Endothelial cell of umbilical vein (primary cell): ENCODE data around the gene KRT12. TPM values are rescaled to one million over a fixed set of nuclear protein-coding genes. Genes with fewer than 3 reads are reported as not detected.

ENCODE experiments used
- BruUV-seq: library from RNA; stranded (reverse); fragments of 400-500 nt; replicated peaks from 2 replicates; lab custom pipeline; 2021; lab: Mats Ljungman, UMichigan
- CTCF ChIA-PET: fragments of 300-600, 350-600 bp; sonication (Branson Sonifier 250); formaldehyde crosslinking; loops from one replicate; lab custom pipeline; 2021; ENCODE audit warnings: antibody characterized with exemption, inconsistent platforms; lab: Charles Lee
- POLR2A ChIA-PET: fragments of 300-600, 350-600 bp; sonication (Branson Sonifier 250); formaldehyde crosslinking; loops from one replicate; lab custom pipeline; 2021; ENCODE audit warnings: antibody characterized with exemption, inconsistent platforms; lab: Charles Lee
- DNase-seq: peaks from one replicate; pipeline ENCODE4 v3.0.0-alpha.2; 2011; ENCODE audit warnings: low read depth, low spot score
- FAIRE-seq: peaks from 2 replicates; lab custom pipeline; 2011; peaks lifted over from hg19 to GRCh38; lab: Jason Lieb, UNC
- H2AFZ ChIP-seq: 2 replicates; pipeline ENCODE4 v1.6.0; 2012; ENCODE audit warnings: low read depth, low read length, control low read depth, inconsistent platforms
- H3K27ac ChIP-seq: 2 replicates; pipeline ENCODE4 v1.5.1; 2011; ENCODE audit warnings: low read depth, mild to moderate bottlenecking, control low read depth, low read length, moderate library complexity; ENCODE audit not compliant: insufficient read depth
- H3K27me3 ChIP-seq, 2 experiments: 2 replicates each; pipeline versions ENCODE4 v1.6.0 to v1.6.1; 2011; ENCODE audit warnings: low read length in 2 of 2, mixed read lengths in 1 of 2; ENCODE audit not compliant: control insufficient read depth in 2 of 2, insufficient read depth in 2 of 2
- H3K36me3 ChIP-seq, 2 experiments: 2 replicates in 1 of 2; 3 replicates in 1 of 2; pipeline ENCODE4 v1.5.1; 2011; ENCODE audit warnings: low read length in 2 of 2, mild to moderate bottlenecking in 1 of 2, moderate library complexity in 1 of 2; ENCODE audit not compliant: control insufficient read depth in 2 of 2, insufficient read depth in 2 of 2; ENCODE audit errors: extremely low read depth in 1 of 2
- H3K4me1 ChIP-seq: 3 replicates; pipeline ENCODE4 v1.5.1; 2011; ENCODE audit warnings: mild to moderate bottlenecking, low read length; ENCODE audit not compliant: control insufficient read depth, insufficient read depth; ENCODE audit errors: extremely low read depth
- H3K4me2 ChIP-seq: 2 replicates; pipeline ENCODE4 v1.6.1; 2011; ENCODE audit warnings: low read length, control low read depth, mixed read lengths; ENCODE audit not compliant: insufficient read depth
- H3K4me3 ChIP-seq, 3 experiments: fragments of 200-600 bp in 1 of 3; sonication (generic), shearing (Covaris generic) in 1 of 3; replicated peaks in 1 of 3; 2 replicates each; pipeline ENCODE4 v1.5.1; 2011 to 2016; ENCODE audit warnings: control low read depth in 3 of 3, low read length in 3 of 3, mild to moderate bottlenecking in 2 of 3, inconsistent platforms in 1 of 3, low read depth in 1 of 3, moderate library complexity in 1 of 3; ENCODE audit not compliant: insufficient read depth in 1 of 3
- H3K79me2 ChIP-seq: 2 replicates; pipeline ENCODE4 v1.6.0; 2012; ENCODE audit warnings: low read length, inconsistent platforms; ENCODE audit not compliant: control insufficient read depth, insufficient read depth
- H3K9ac ChIP-seq: replicated peaks from 2 replicates; pipeline ENCODE3; 2011; ENCODE audit warnings: low read length, control low read depth; ENCODE audit not compliant: insufficient read depth; ENCODE audit errors: extremely low read depth
- H3K9me1 ChIP-seq: replicated peaks from 3 replicates; pipeline ENCODE4 v1.6.0; 2011; ENCODE audit warnings: mild to moderate bottlenecking, low read length; ENCODE audit not compliant: control insufficient read depth, insufficient read depth; ENCODE audit errors: extremely low read depth
- H3K9me3 ChIP-seq: replicated peaks from 2 replicates; pipeline ENCODE4 v1.5.1; 2012; ENCODE audit warnings: low read length, inconsistent platforms; ENCODE audit not compliant: control insufficient read depth, insufficient read depth
- H4K20me1 ChIP-seq: replicated peaks from 2 replicates; pipeline ENCODE3; 2011; ENCODE audit warnings: mild to moderate bottlenecking, low read length; ENCODE audit not compliant: control insufficient read depth, insufficient read depth; ENCODE audit errors: extremely low read depth
- CTCF ChIP-seq, 2 donors: IDR thresholded peaks; 1 replicate in 1 of 2; 2 replicates in 1 of 2; pipeline ENCODE4 v1.5.1; 2011; ENCODE audit warnings: low read length in 2 of 2, mild to moderate bottlenecking in 2 of 2, moderate library complexity in 2 of 2, control low read depth in 1 of 2, inconsistent platforms in 1 of 2, low read depth in 1 of 2; ENCODE audit not compliant: insufficient read depth in 1 of 2; ENCODE audit errors: extremely low read depth in 1 of 2
- EZH2 ChIP-seq: IDR thresholded peaks from 2 replicates; pipeline ENCODE4 v1.6.1; 2012; ENCODE audit warnings: borderline replicate concordance, low read depth, mild to moderate bottlenecking, moderate library complexity, low read length, inconsistent platforms; ENCODE audit not compliant: severe bottlenecking
- FOS ChIP-seq: IDR thresholded peaks from 2 replicates; pipeline ENCODE4 v1.6.1; 2011; ENCODE audit warnings: mild to moderate bottlenecking, low read length, moderate library complexity, borderline replicate concordance; ENCODE audit not compliant: insufficient read depth
- GATA2 ChIP-seq: IDR thresholded peaks from 2 replicates; pipeline ENCODE4 v1.7.0; 2011; ENCODE audit warnings: low read depth, mild to moderate bottlenecking, moderate library complexity, mixed read lengths, low read length; ENCODE audit not compliant: insufficient read length, insufficient read depth
- JUN ChIP-seq: IDR thresholded peaks from 2 replicates; pipeline ENCODE4 v1.6.1; 2011; ENCODE audit warnings: borderline replicate concordance, low read depth; ENCODE audit not compliant: insufficient read length, insufficient read depth
- MYC ChIP-seq: IDR thresholded peaks from one replicate; pipeline ENCODE4 v1.6.1; 2011; ENCODE audit warnings: mild to moderate bottlenecking, low read depth, low read length
- POLR2A ChIP-seq: IDR thresholded peaks from 2 replicates; pipeline ENCODE4 v1.6.1; 2012; ENCODE audit warnings: low read depth, mild to moderate bottlenecking, control low read depth, low read length
- POLR2AphosphoS5 ChIP-seq: IDR thresholded peaks from 2 replicates; pipeline ENCODE4 v1.6.1; 2012; ENCODE audit warnings: low read depth, mild to moderate bottlenecking, control low read depth, low read length, moderate library complexity; ENCODE audit not compliant: insufficient read depth
- dilution Hi-C: fragments of 300-500 bp; cut with MboI; formaldehyde crosslinking; loops from one replicate; pipeline ENCODE4 v1.15.0; 2019; ENCODE audit warnings: low sequenced_read_pairs; ENCODE audit not compliant: extremely low pct_ligation_motif_present
- intact Hi-C: fragments of 100-400 bp; cut with micrococcal nuclease; formaldehyde crosslinking; loops from one replicate; pipeline ENCODE4 v1.10.0; 2022
- polyA plus RNA-seq, 4 experiments: library from polyadenylated mRNA; depleted of rRNA in 3 of 4; stranded (reverse) in 3 of 4; unstranded in 1 of 4; fragments of >200 nt; gene quantifications; 2 replicates each; pipeline versions ENCODE4 v1.2.1 to v1.2.3, GENCODE V29; 2011 to 2012; ENCODE audit warnings: missing spikeins in 1 of 4
- total RNA-seq: library from RNA; stranded (reverse); gene quantifications from 2 replicates; pipeline ENCODE4 v1.2.3, GENCODE V29; 2021
- TF ChIP-seq, protein P1 (sequence below): IDR thresholded peaks from 2 replicates; pipeline ENCODE4 v1.6.1; 2011; ENCODE audit not compliant: insufficient read depth, insufficient read length

The KRT12 gene
- total and polyA plus RNA-seq, 2 donors (not counting 3 experiments of a cell fraction or from before 2014, with no cell fraction given), result not detected

DNA sequence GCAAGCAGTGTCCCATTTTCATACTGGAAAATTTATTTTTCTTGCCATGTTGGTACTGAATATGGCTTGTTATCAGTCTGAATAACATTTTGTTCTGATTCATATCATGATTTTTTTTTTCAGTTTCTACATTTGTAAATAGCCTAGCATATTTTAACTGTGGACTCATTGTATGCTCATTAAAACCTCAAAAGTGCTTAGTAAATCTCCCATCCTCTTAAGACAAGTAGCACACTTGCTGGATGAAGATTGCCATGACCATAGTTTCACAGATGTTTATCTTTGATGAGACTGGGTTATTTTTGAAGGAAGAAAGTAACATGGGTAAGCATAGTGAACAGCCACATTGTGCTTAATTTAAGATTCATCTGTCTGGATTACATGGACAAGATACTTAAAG, 45.5 kb downstream of the KRT12 start:
- no peak overlapping the region for H3K4me3 ChIP-seq
- FAIRE-seq (no peak), DNase-seq (no peak)
- no peaks in the 10 kb centered on the region for H3K27me3 ChIP-seq
- no peaks in the 10 kb centered on the region for H4K20me1 ChIP-seq
- intact Hi-C loops (no loop called here), dilution Hi-C loops (no loop called here)
- peaks cover 9% of the 10 kb centered on the region for H3K4me1 ChIP-seq
- no peak overlapping the region for H3K4me2 ChIP-seq
- no TSS peak for BruUV-seq
- no peaks in the 10 kb centered on the region for H3K9me3 ChIP-seq
- no peak overlapping the region for H2AFZ ChIP-seq
- ChIA-PET CTCF (interaction anchor here (0.7 kb wide), 1 partner anchor 11 kb away, joined by 3 read pairs; no protein-coding TSS in a partner anchor), POLR2A (no interaction called here)
- H3K9ac ChIP-seq, result no peak overlapping the region
- H3K36me3 ChIP-seq, result peaks cover 0 to 2% of the 10 kb centered on the region in 2 experiments
- TF ChIP-seq EZH2 (no peak), JUN (no peak), FOS (no peak), GATA2 (no peak), POLR2AphosphoS5 (no peak), POLR2A (no peak), MYC (no peak), CTCF (IDR thresholded peaks at IDR 0.05; ENCODE audit: extremely low read depth in 1 of 2, insufficient read depth in 1 of 2, low read depth in 1 of 2, low read length in 2 of 2) (no peak)
- TF ChIP-seq, protein P1, sequence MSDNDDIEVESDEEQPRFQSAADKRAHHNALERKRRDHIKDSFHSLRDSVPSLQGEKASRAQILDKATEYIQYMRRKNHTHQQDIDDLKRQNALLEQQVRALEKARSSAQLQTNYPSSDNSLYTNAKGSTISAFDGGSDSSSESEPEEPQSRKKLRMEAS, result no peak
- no peak overlapping the region for H3K27ac ChIP-seq
- H3K9me1 ChIP-seq, result no peaks in the 10 kb centered on the region
- H3K79me2 ChIP-seq, result no peaks in the 10 kb centered on the region
